Hepatocyte (in vitro differentiated cells): ENCODE results near the gene CLIP2. TPM values are rescaled to one million over a fixed set of nuclear protein-coding genes. Genes with fewer than 3 reads are reported as not detected.

Experiments used
- DNase-seq: peaks from one replicate; pipeline ENCODE4 v3.0.0-alpha.2; 2016; ENCODE audit warnings: low spot score
- H2AFZ ChIP-seq: fragments of 200-600 bp; sonication (generic); 2 replicates; pipeline ENCODE4 v1.6.0; 2016; ENCODE audit warnings: antibody characterized with exemption, mild to moderate bottlenecking
- H3K27ac ChIP-seq: fragments of 200-600 bp; sonication (generic); 2 replicates; pipeline ENCODE4 v1.5.1; 2016; ENCODE audit warnings: mild to moderate bottlenecking
- H3K27me3 ChIP-seq: fragments of 200-600 bp; sonication (generic); 2 replicates; pipeline ENCODE4 v1.6.1; 2016
- H3K36me3 ChIP-seq: fragments of 200-600 bp; sonication (generic); replicated peaks from 2 replicates; pipeline ENCODE4 v1.5.1; 2016; ENCODE audit warnings: low read depth; ENCODE audit not compliant: insufficient read depth
- H3K4me1 ChIP-seq: fragments of 200-600 bp; sonication (generic); 2 replicates; pipeline ENCODE4 v1.5.1; 2016; ENCODE audit warnings: mild to moderate bottlenecking, moderate library complexity; ENCODE audit not compliant: insufficient read depth
- H3K4me2 ChIP-seq: fragments of 200-600 bp; sonication (generic); 2 replicates; pipeline ENCODE4 v1.6.0; 2016
- H3K4me3 ChIP-seq: fragments of 200-600 bp; sonication (generic); 2 replicates; pipeline ENCODE4 v1.5.1; 2016; ENCODE audit warnings: mild to moderate bottlenecking
- H3K79me2 ChIP-seq: fragments of 200-600 bp; sonication (generic); 2 replicates; pipeline ENCODE4 v1.6.0; 2017; ENCODE audit warnings: mild to moderate bottlenecking
- H3K9me2 ChIP-seq: fragments of 200-600 bp; sonication (generic); replicated peaks from 2 replicates; pipeline ENCODE4 v1.6.0; 2017; ENCODE audit warnings: mild to moderate bottlenecking; ENCODE audit not compliant: insufficient read depth
- H3K9me3 ChIP-seq: fragments of 200-600 bp; sonication (generic); 2 replicates; pipeline ENCODE4 v1.5.1; 2016; ENCODE audit warnings: low read depth, mild to moderate bottlenecking
- H4K20me1 ChIP-seq: fragments of 200-600 bp; sonication (generic); 2 replicates; pipeline ENCODE4 v1.6.0; 2016; ENCODE audit warnings: mild to moderate bottlenecking; ENCODE audit not compliant: insufficient read depth, poor library complexity, severe bottlenecking
- EZH2 ChIP-seq: fragments of 200-600 bp; sonication (generic); IDR thresholded peaks from 2 replicates; pipeline ENCODE4 v1.6.1; 2016; ENCODE audit warnings: antibody characterized with exemption, mild to moderate bottlenecking, borderline replicate concordance
- EZH2phosphoT487 ChIP-seq: fragments of 200-600 bp; sonication (generic); IDR thresholded peaks from one replicate; pipeline ENCODE4 v1.6.1; 2018; ENCODE audit warnings: antibody characterized with exemption, mild to moderate bottlenecking, low read depth, moderate library complexity; ENCODE audit not compliant: unreplicated experiment, severe bottlenecking
- WGBS: methylation state at CpG from one replicate; pipeline ENCODE4 v1.1.6; 2016; ENCODE audit warnings: low lambda C conversion rate; ENCODE audit errors: missing lambda C conversion rate; 5-methylcytosine and 5-hydroxymethylcytosine counted together
- polyA plus RNA-seq: library from polyadenylated mRNA; unstranded; fragments of >200 nt; fragmentation: Nextera tagmentation; extraction: Ambion mirVana; gene quantifications from 2 replicates; pipeline ENCODE4 v1.2.1, GENCODE V29; 2016
- total RNA-seq: library from RNA; depleted of rRNA; stranded (reverse); fragments of >200 nt; gene quantifications from 2 replicates; pipeline ENCODE4 v1.2.3, GENCODE V29; 2014
- TF ChIP-seq, protein P1 (sequence below): fragments of 200-600 bp; sonication (generic); IDR thresholded peaks from 2 replicates; pipeline ENCODE4 v1.5.1; 2016; ENCODE audit warnings: antibody characterized with exemption, mild to moderate bottlenecking; ENCODE audit not compliant: poor library complexity

CLIP2 gene
- total and polyA plus RNA-seq, 2 experiments from 2014 or later = 17.9 to 28.5 TPM

DNA sequence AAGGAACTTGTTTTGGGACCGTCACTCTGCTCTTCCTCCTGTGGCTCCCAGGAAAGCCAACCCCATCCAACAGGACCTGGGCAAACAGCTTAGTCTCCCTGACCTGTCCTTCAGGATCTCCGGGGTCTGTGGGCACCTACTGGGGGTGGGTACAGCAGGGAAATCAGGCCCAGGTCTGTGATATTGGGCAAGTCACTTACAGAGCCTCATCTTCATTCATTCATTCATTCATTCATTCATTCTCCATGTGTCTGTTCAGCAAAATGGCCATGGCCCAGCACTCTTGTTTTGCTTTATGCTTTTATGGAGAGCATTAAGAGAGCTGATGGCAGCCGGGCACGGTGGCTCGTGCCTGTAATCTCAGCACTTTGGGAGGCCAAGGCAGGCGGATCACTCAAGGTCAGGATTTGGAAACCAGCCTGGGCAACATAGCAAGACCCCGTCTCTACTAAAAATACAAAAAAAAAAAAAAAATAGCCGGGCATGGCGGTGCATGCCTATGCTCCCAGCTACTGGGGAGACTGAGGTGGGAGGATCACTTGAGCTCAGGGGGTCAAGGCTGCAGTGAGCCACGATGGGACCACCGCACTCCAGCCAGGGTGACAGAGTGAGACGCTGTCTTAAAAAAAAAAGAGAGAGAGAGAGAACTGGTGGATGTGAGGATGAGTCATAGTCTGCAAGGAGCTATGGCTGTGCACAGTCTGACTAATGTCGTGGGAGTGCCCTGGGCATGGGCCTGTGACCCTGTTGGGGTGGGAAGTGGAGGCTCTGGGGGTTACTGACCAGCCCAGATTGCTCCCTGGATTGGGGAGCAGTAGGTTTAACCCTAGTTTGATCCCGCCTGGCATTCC is 54.3 kb downstream of the CLIP2 start:
- no peaks in the 10 kb centered on the region for H3K4me1 ChIP-seq
- TF ChIP-seq EZH2phosphoT487 (no peak), EZH2 (no peak)
- TF ChIP-seq, protein P1, sequence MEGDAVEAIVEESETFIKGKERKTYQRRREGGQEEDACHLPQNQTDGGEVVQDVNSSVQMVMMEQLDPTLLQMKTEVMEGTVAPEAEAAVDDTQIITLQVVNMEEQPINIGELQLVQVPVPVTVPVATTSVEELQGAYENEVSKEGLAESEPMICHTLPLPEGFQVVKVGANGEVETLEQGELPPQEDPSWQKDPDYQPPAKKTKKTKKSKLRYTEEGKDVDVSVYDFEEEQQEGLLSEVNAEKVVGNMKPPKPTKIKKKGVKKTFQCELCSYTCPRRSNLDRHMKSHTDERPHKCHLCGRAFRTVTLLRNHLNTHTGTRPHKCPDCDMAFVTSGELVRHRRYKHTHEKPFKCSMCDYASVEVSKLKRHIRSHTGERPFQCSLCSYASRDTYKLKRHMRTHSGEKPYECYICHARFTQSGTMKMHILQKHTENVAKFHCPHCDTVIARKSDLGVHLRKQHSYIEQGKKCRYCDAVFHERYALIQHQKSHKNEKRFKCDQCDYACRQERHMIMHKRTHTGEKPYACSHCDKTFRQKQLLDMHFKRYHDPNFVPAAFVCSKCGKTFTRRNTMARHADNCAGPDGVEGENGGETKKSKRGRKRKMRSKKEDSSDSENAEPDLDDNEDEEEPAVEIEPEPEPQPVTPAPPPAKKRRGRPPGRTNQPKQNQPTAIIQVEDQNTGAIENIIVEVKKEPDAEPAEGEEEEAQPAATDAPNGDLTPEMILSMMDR = no peak
- DNase-seq = no peak
- no peak overlapping the region for H3K27ac ChIP-seq
- H3K9me3 ChIP-seq = no peaks in the 10 kb centered on the region
- 85% methylated on average over 14 of the region's 14 CpGs for WGBS
- no peaks in the 10 kb centered on the region for H3K27me3 ChIP-seq
- H3K36me3 ChIP-seq = no peaks in the 10 kb centered on the region
- no peaks in the 10 kb centered on the region for H3K9me2 ChIP-seq
- no peaks in the 10 kb centered on the region for H3K79me2 ChIP-seq
- H3K4me3 ChIP-seq = no peak overlapping the region
- no peak overlapping the region for H2AFZ ChIP-seq
- H4K20me1 ChIP-seq = no peaks in the 10 kb centered on the region
- no peak overlapping the region for H3K4me2 ChIP-seq

DNA sequence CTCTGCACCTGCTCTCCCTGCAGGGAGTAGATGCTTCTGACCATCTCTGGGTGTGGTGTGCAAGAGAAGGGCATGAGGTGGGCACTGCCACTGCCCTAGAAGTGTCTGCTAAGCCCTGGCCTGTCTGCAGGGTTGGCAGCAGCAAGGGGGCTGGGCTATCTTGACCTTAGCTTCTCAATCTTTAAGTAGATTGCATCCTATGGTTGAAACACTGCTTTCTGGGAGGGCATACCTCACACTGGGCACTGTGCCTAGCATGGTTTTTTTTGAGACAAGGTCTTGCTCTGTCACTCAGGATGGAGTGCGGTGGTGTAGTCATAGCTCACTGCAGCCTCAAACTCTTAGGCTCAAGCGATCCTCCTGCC is 54.9 kb downstream of the CLIP2 start:
- Histone ChIP-seq H4K20me1 (no peaks in the 10 kb centered on the region), H3K27me3 (no peaks in the 10 kb centered on the region), H2AFZ (no peak overlapping the region), H3K4me2 (no peak overlapping the region), H3K4me1 (no peaks in the 10 kb centered on the region), H3K27ac (no peak overlapping the region), H3K79me2 (no peaks in the 10 kb centered on the region), H3K9me2 (no peaks in the 10 kb centered on the region), H3K4me3 (no peak overlapping the region), H3K36me3 (no peaks in the 10 kb centered on the region), H3K9me3 (no peaks in the 10 kb centered on the region)
- TF ChIP-seq EZH2phosphoT487 = no peak
- no peak for TF ChIP-seq EZH2
- TF ChIP-seq, protein P1 = no peak
- WGBS = 94% methylated on average over 2 of the region's 2 CpGs
- DNase-seq = no peak

DNA sequence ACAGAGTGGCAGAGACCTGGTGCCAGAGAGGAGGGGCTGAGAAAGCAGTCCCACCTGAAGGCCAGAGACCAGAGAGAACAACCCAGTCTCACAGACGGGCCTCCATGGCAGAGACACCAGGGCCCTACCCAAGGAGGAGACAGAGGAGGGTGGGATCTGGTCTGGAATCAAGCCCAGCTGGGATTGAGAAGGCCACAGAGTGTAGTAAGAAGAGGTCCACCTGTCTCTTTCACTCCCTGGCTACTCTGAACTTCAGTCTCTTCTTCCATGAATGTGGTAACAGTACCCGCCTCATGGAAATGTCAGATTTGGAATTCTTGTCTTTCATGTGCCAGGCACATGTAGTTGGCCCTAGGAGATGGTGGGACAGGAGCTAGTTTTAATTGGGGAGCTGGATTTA is 55.6 kb downstream of the CLIP2 start:
- no peaks in the 10 kb centered on the region for H3K27me3 ChIP-seq
- H3K79me2 ChIP-seq = no peaks in the 10 kb centered on the region
- H4K20me1 ChIP-seq = no peaks in the 10 kb centered on the region
- no peaks in the 10 kb centered on the region for H3K9me3 ChIP-seq
- H3K36me3 ChIP-seq = no peaks in the 10 kb centered on the region
- H3K9me2 ChIP-seq = no peaks in the 10 kb centered on the region
- no peak for TF ChIP-seq EZH2phosphoT487
- no peak for TF ChIP-seq EZH2
- TF ChIP-seq, protein P1 = no peak
- no peak for DNase-seq
- no peaks in the 10 kb centered on the region for H3K4me1 ChIP-seq
- H3K4me2 ChIP-seq = no peak overlapping the region
- no peak overlapping the region for H3K4me3 ChIP-seq
- 97% methylated on average over 2 of the region's 2 CpGs for WGBS
- H2AFZ ChIP-seq = no peak overlapping the region
- no peak overlapping the region for H3K27ac ChIP-seq
